GM12878 (cell line): ENCODE measurements around the gene ALDH1A1. TPM values are rescaled to one million over a fixed set of nuclear protein-coding genes. Genes with fewer than 3 reads are reported as not detected.

Source experiments
- ATAC-seq: fragments of 200-7000 bp; cut with Tn5 transposase; 3 replicates; pipeline ENCODE4 v1.9.1; 2020; ENCODE audit warnings: mild to moderate bottlenecking, moderate library complexity
- BruUV-seq: library from RNA; stranded (reverse); fragments of 400-500 nt; replicated peaks from 2 replicates; lab custom pipeline; 2021; lab: Mats Ljungman, UMichigan
- CTCF ChIA-PET: fragments of 300-600 bp; sonication (Branson Sonifier 250); formaldehyde crosslinking; extraction: SDS; loops from one replicate; lab custom pipeline; 2021; ENCODE audit warnings: inconsistent platforms; lab: Yijun Ruan, JAX
- POLR2A ChIA-PET: fragments of 350-600 bp; formaldehyde crosslinking; extraction: SDS; loops from one replicate; lab custom pipeline; 2021; ENCODE audit warnings: inconsistent platforms; lab: Charles Lee
- RAD21 ChIA-PET: fragments of 300-600 bp; sonication (Branson Sonifier 250); formaldehyde crosslinking; loops from one replicate; lab custom pipeline; 2023; ENCODE audit warnings: antibody characterized with exemption; ENCODE audit not compliant: unreplicated experiment; lab: Charles Lee
- SMC1A ChIA-PET: fragments of 300-600 bp; sonication (Branson Sonifier 250); formaldehyde crosslinking; loops from one replicate; lab custom pipeline; 2023; ENCODE audit not compliant: unreplicated experiment, uncharacterized antibody; lab: Charles Lee
- DNase-seq: peaks from one replicate; pipeline ENCODE4 v3.0.0-alpha.2; 2011; ENCODE audit warnings: low read depth, low spot score
- FAIRE-seq: peaks from 3 replicates; lab custom pipeline; 2011; peaks lifted over from hg19 to GRCh38; lab: Jason Lieb, UNC
- H2AFZ ChIP-seq: 2 replicates; pipeline ENCODE4 v1.6.0; 2011; ENCODE audit warnings: low read depth, low read length, control low read depth; ENCODE audit not compliant: control insufficient read depth
- H3K27ac ChIP-seq: 2 replicates; pipeline ENCODE4 v1.5.1; 2011; ENCODE audit warnings: control low read depth; ENCODE audit not compliant: control insufficient read depth, insufficient read depth
- H3K27me3 ChIP-seq, 2 experiments: replicated peaks in 1 of 2; 2 replicates each; pipeline versions ENCODE4 v1.6.0 to v1.6.1; 2011; ENCODE audit warnings: low read length in 1 of 2; ENCODE audit not compliant: control insufficient read depth in 2 of 2, insufficient read depth in 2 of 2
- H3K36me3 ChIP-seq, 2 experiments: 2 replicates each; pipeline ENCODE4 v1.5.1; 2011; ENCODE audit warnings: low read length in 1 of 2; ENCODE audit not compliant: control insufficient read depth in 2 of 2, insufficient read depth in 2 of 2
- H3K4me1 ChIP-seq: 2 replicates; pipeline ENCODE4 v1.6.1; 2011; ENCODE audit warnings: mild to moderate bottlenecking, low read length, moderate library complexity, mixed read lengths; ENCODE audit not compliant: control insufficient read depth, insufficient read depth
- H3K4me2 ChIP-seq: 2 replicates; pipeline ENCODE4 v1.6.0; 2011; ENCODE audit warnings: control low read depth; ENCODE audit not compliant: control insufficient read depth, insufficient read depth
- H3K4me3 ChIP-seq: fragments of 200-600 bp; sonication (generic); 2 replicates; pipeline ENCODE4 v1.5.1; 2016
- H3K79me2 ChIP-seq: 2 replicates; pipeline ENCODE4 v1.6.0; 2011; ENCODE audit warnings: low read length; ENCODE audit not compliant: control insufficient read depth, insufficient read depth
- H3K9ac ChIP-seq: 2 replicates; pipeline ENCODE4 v1.8.0; 2011; ENCODE audit warnings: low read length, control low read depth, mixed read lengths; ENCODE audit not compliant: control insufficient read depth, insufficient read depth
- H3K9me3 ChIP-seq: replicated peaks from 3 replicates; pipeline ENCODE4 v1.5.1; 2011; ENCODE audit warnings: mild to moderate bottlenecking, low read length; ENCODE audit not compliant: control insufficient read depth, insufficient read depth
- H4K20me1 ChIP-seq: 2 replicates; pipeline ENCODE4 v1.6.0; 2011; ENCODE audit not compliant: control insufficient read depth, insufficient read depth
- BACH1 ChIP-seq: fragments of 450-650 bp; IDR thresholded peaks from 2 replicates; pipeline ENCODE4 v1.6.1; 2017; ENCODE audit warnings: mild to moderate bottlenecking, borderline replicate concordance
- CBFB ChIP-seq: IDR thresholded peaks from 2 replicates; pipeline ENCODE4 v1.6.1; 2016; ENCODE audit warnings: antibody characterized with exemption, low read depth
- CHD4 ChIP-seq: fragments of 200-600 bp; sonication (generic); IDR thresholded peaks from 2 replicates; pipeline ENCODE4 v1.6.1; 2016; ENCODE audit warnings: mild to moderate bottlenecking
- CREM ChIP-seq: IDR thresholded peaks from 2 replicates; pipeline ENCODE4 v1.6.1; 2014; ENCODE audit warnings: antibody characterized with exemption, low read depth
- LARP7 ChIP-seq: fragments of 450-650 bp; IDR thresholded peaks from 2 replicates; pipeline ENCODE4 v1.6.1; 2017; ENCODE audit warnings: mild to moderate bottlenecking
- NBN ChIP-seq: fragments of 450-650 bp; IDR thresholded peaks from 2 replicates; pipeline ENCODE4 v1.6.1; 2016
- NR2C1 ChIP-seq: fragments of 450-650 bp; IDR thresholded peaks from 2 replicates; pipeline ENCODE4 v1.6.1; 2017; ENCODE audit warnings: antibody characterized with exemption, mild to moderate bottlenecking, moderate library complexity
- POLR2AphosphoS2 ChIP-seq: IDR thresholded peaks from 2 replicates; pipeline ENCODE4 v1.6.1; 2011; ENCODE audit warnings: low read depth, mild to moderate bottlenecking, low read length, improper control_type of control experiment, moderate library complexity
- RAD51 ChIP-seq: fragments of 450-650 bp; IDR thresholded peaks from 2 replicates; pipeline ENCODE4 v1.6.1; 2016; ENCODE audit warnings: moderate library complexity, mild to moderate bottlenecking, inconsistent platforms
- SIN3A ChIP-seq: IDR thresholded peaks from 2 replicates; pipeline ENCODE4 v1.6.1; 2012; ENCODE audit warnings: low read depth, low read length, improper control_type of control experiment
- SUZ12 ChIP-seq: fragments of 200-600 bp; sonication (generic); IDR thresholded peaks from one replicate; pipeline ENCODE4 v1.6.1; 2018; ENCODE audit warnings: antibody characterized with exemption, mild to moderate bottlenecking; ENCODE audit not compliant: unreplicated experiment
- TARDBP ChIP-seq: IDR thresholded peaks from 2 replicates; pipeline ENCODE4 v1.6.1; 2016; ENCODE audit warnings: borderline replicate concordance
- TCF12 ChIP-seq: IDR thresholded peaks from 2 replicates; pipeline ENCODE4 v1.6.1; 2011; ENCODE audit warnings: low read depth, mild to moderate bottlenecking, low read length
- WGBS: methylation state at CpG from one replicate; pipeline ENCODE4 v1.1.6; 2016; ENCODE audit warnings: low lambda C conversion rate; ENCODE audit not compliant: insufficient replicate concordance, insufficient coverage; ENCODE audit errors: missing lambda C conversion rate; 5-methylcytosine and 5-hydroxymethylcytosine counted together
- in situ Hi-C: fragments of 300-500 bp; cut with MboI; formaldehyde crosslinking; loops from 9 replicates; pipeline ENCODE4 v1.14.3; 2018; ENCODE audit warnings: mixed read lengths
- intact Hi-C: fragments of 100-400 bp; cut with micrococcal nuclease; formaldehyde crosslinking; loops from one replicate; pipeline ENCODE4 v1.14.2; 2022; ENCODE audit not compliant: unreplicated experiment
- polyA plus RNA-seq, 11 experiments: library from polyadenylated mRNA; depleted of rRNA in 4 of 11; unstranded in 6 of 11; stranded (reverse) in 5 of 11; fragments of >200 nt; fragmentation: Nextera tagmentation in 4 of 11; fragmentation: Illumina TruSeq in 1 of 11; extraction: Ambion mirVana in 4 of 11; extraction: Trizol in 1 of 11; gene quantifications; 1 replicate in 1 of 11; 2 replicates in 10 of 11; pipeline versions ENCODE4 v1.2.1 to v1.2.3, GENCODE V29; 2011 to 2016; ENCODE audit warnings: inconsistent platforms in 2 of 11, missing spikeins in 2 of 11, low read depth in 1 of 11
- total RNA-seq, 4 experiments: library from RNA; depleted of rRNA in 3 of 4; stranded (reverse); fragments of >200 nt in 3 of 4; fragmentation: Illumina TruSeq in 1 of 4; extraction: Trizol in 1 of 4; gene quantifications; 2 replicates each; pipeline versions ENCODE4 v1.2.1 to v1.2.3, GENCODE V29; 2013 to 2021
- TF ChIP-seq, protein P1 (sequence below): IDR thresholded peaks from 2 replicates; pipeline ENCODE4 v1.6.1; 2011; ENCODE audit warnings: mild to moderate bottlenecking, low read depth, low read length, moderate library complexity; ENCODE audit not compliant: insufficient replicate concordance

The ALDH1A1 gene
- total and polyA plus RNA-seq, 10 of the 15 experiments (the other 5 are each of a cell fraction or from before 2014, with no cell fraction given) = 0.03 to 0.54 TPM; not detected in 8

DNA sequence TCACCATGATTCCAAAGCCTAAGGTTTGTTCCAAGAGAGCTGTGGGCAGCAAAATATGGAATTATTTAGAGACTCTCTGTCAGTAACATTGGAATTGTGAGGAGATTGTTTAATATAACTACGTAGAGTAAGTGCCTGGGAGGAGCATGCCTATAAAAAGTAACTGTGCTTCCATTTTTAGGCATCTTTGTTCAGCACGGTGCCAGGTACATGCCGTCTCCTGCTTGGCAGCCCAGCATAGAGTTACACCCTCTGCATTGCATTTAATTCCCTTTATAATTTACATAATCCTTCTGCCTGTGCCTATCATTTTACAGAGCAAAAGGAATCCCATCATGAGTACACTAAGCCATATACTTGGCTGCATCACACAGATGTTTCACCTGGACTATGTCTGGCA, 32.1 kb upstream of the ALDH1A1 start:
- POLR2A ChIA-PET = no interaction called here
- no peaks in the 10 kb centered on the region for H3K79me2 ChIP-seq
- no peaks in the 10 kb centered on the region for H3K36me3 ChIP-seq
- no peaks in the 10 kb centered on the region for H3K9me3 ChIP-seq
- H3K4me1 ChIP-seq = no peaks in the 10 kb centered on the region
- CTCF ChIA-PET = no interaction called here
- no peak overlapping the region for H2AFZ ChIP-seq
- no peak for DNase-seq
- in situ Hi-C loops (no loop called here), intact Hi-C loops (no loop called here)
- WGBS = 13% methylated on average over 3 of the region's 3 CpGs
- H3K27ac ChIP-seq = no peak overlapping the region
- H3K4me3 ChIP-seq = no peak overlapping the region
- no TSS peak for BruUV-seq
- H4K20me1 ChIP-seq = no peaks in the 10 kb centered on the region
- no peaks in the 10 kb centered on the region for H3K27me3 ChIP-seq
- no peak for TF ChIP-seq NR2C1
- TF ChIP-seq LARP7 = no peak
- TF ChIP-seq, protein P1, sequence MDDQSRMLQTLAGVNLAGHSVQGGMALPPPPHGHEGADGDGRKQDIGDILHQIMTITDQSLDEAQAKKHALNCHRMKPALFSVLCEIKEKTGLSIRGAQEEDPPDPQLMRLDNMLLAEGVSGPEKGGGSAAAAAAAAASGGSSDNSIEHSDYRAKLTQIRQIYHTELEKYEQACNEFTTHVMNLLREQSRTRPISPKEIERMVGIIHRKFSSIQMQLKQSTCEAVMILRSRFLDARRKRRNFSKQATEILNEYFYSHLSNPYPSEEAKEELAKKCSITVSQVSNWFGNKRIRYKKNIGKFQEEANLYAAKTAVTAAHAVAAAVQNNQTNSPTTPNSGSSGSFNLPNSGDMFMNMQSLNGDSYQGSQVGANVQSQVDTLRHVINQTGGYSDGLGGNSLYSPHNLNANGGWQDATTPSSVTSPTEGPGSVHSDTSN = no peak
- TF ChIP-seq RAD51 = no peak
- TF ChIP-seq TCF12 = no peak
- TF ChIP-seq CBFB = no peak
- no peak for TF ChIP-seq CHD4
- no peak for TF ChIP-seq NBN
- no peak for TF ChIP-seq SUZ12
- TF ChIP-seq BACH1 = no peak
- TF ChIP-seq TARDBP = no peak
- no peak for TF ChIP-seq SIN3A
- TF ChIP-seq CREM = no peak
- no peak for TF ChIP-seq POLR2AphosphoS2
- no peak overlapping the region for H3K4me2 ChIP-seq
- RAD21 ChIA-PET = no interaction called here
- no peak for ATAC-seq
- SMC1A ChIA-PET = no interaction called here
- FAIRE-seq = no peak
- H3K9ac ChIP-seq = no peak overlapping the region
